NCI-H2227 treated with DMSO at 0.1 percent for 48 hours (cell line): ENCODE data around the gene C19orf12.

ENCODE experiments used
- DNase-seq: peaks from one replicate; lab custom pipeline; 2025; lab: John Stamatoyannopoulos, UW

The C19orf12 gene

DNA sequence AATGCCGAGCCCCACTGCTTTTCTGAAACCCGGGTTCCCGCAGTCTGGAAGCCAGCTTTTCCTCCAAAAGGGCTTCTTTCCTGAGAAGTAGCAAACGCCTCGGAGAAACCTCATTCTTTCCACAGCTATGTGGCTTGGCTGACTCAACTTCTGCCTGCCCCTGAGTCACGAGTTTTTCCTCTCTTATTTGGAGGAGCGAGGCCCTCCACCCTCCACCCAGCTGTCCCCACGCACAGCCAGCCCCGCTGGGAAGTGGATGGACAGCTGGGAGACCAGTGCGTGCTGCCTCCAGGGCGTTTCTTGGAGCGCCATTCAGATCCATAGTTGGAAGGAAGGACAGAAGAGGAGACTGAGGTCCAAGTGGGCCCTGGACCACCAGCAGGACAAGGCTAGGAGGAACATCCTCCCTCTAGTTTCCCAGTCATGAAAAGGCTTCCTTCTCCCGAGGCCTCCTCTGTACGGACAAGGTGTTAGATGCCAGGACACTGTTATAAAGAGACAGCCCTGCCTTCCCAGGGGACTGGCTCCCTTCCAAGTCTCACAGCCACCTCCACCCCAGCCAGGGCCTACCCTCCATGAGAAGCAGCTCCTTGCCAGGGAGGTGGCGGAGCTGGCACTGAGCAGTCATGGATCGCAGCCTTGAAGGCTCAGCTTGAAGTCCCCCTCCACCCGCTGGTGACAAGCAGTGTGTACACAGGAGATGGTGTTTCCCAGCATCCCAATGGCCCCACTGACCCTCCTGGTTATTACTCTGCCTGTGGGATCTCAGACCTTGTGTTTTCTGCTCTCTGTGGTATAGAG is 52.3 kb downstream of the C19orf12 start:
- DNase-seq: peak; percentile 32

DNA sequence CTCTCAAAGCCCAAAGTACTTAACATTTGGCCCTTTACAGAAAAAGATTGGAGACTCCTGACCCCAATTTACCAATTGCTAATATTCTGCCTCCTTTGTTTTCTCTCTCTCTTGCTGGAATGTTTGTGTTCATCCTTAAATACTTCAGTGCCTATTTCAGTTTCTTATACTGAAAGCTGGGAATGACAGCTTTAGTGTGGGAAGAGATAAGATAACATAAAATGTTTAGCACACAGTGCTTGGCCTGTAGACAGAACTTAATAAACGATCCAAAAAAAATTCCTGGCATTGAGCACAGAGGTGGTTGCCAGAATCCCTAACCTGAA is 52.8 kb downstream of the C19orf12 start:
- DNase-seq: no peak

DNA sequence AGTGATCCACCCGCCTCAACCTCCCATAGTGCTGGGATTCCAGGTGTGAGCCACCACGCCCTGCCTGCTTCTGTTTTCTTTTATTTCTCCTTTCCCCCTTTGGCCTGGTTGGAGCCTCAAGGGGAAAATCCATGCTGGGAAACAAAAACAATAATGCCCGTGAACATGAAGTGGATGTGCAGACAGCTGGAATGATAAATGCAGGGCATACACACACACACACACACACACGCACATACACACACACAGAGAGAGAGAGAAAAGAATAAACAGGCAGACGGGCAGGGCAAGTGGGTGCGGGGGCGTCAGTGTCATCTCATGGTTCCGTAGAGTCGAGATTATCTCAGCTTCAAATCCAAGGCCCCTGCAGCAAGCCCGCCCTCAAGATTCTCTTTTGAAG is 54.2 kb downstream of the C19orf12 start:
- peak; percentile 78 for DNase-seq

DNA sequence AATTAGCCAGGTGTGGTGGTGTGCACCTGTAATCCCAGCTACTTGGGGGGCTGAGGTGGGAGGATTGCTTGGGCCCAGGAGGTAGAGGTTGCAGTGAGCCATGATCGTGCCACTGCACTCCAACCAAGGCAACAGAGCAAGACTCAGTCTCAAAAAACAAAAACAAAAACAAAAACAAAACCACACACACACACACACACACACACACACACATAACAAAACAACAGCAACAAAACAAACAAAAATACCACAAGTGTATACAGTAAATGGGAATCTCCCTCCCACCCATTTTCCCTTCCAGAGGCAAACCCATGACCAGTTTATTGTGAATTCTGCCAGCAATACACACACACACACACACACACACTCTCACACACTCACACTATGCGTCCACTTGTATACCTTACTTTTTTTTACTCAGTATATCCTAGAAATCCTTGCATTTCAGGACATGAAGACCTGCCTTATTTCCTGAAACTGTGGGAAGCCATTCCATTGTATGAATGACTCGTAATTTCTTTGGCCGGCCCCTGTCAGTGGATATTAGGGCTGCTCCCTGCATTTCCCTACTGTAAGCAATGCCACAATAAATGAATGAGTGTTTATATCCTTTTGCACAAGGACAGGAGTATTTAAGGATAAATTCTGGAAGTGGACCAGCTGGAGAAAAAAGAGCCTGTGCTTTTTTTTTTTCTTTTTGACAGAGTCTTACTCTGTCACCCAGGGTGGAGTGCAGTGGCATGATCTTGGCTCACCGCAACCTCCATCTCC is 56.7 kb downstream of the C19orf12 start:
- no peak for DNase-seq

DNA sequence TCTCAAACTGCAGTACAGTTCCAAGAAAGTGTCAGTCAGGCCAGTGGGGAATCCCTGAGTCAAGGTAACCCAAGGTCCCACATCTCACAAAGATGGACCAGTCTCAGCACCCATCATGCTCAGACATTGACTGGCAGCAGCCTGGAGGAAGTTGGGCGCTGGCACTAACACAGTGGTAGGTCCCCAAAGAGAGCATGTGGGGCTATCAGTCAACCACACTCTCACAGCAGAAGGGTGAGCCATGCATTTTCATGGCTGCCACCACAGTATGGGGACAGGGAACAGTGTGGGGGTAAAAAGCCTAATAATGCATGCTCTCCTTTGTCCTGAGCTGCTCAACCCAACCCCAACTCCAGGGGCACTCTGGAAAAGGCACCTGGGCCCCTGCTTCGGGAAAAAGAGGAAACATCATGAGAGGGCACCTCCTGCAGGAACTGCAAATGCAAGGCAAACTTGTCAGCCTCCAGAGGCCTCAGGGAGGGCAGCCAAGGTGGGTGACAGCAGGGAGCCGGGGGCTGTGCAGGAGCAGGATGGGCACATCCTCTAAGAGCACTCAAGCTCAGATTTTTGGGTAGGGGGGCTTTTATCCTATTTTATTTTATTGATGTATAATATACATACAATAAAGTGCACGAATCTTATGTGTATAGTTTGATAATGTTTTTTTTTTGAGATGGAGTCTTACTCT is 59.3 kb downstream of the C19orf12 start:
- no peak for DNase-seq

DNA sequence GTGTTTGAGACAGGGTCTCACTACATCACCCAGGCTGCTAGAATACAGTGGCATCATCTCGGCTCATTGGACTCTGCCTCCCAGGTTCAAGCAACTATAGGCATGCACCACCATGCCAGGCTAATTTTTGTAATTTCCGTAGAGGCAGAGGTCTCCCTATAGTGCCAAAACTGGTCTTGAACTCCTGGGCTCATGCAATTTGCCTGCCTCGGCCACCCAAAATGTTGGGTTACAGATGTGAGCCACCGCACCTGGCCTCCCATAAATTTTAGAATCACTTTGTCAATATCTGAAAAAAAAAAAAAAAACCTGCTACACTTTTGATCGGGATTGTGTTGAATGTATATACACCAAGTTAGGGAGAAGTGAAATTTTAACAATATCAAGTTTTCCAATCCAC is 61.7 kb downstream of the C19orf12 start:
- no peak for DNase-seq

DNA sequence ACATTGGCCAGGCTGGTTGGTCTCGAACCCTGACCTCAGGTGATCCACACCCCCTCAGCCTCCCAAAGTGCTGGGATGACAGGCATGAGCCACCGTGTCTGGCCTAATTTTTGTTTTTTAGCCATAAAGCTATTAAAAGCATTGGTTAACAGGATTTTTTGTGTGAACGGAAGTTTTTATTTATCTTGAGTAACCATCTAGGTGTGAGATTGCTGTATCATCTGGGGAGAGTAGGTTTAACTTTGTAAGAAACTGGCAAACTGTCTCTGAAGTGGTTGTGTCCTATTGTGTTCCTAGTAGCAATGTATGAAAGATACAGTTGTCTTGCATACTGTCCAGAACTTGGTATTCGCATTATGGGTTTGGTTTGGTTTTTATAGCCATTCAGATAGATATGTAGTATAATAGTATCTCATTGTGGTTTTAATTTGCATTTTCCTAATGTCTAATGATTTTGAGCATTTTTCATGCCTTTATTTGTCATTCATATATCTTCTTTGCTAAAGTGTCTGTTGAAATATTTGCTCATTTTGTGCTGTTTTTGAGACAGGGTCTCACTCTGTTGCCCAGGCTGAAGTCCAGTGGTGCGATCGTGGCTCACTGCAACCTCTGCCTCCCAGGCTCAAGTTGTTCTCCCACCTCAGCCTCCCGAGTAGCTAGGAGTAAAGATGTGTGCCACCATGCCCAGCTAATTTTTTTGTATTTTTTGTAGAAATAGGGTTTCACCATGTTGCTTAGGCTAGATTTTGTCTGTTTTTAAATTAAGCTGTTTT is 63.3 kb downstream of the C19orf12 start:
- DNase-seq: no peak

DNA sequence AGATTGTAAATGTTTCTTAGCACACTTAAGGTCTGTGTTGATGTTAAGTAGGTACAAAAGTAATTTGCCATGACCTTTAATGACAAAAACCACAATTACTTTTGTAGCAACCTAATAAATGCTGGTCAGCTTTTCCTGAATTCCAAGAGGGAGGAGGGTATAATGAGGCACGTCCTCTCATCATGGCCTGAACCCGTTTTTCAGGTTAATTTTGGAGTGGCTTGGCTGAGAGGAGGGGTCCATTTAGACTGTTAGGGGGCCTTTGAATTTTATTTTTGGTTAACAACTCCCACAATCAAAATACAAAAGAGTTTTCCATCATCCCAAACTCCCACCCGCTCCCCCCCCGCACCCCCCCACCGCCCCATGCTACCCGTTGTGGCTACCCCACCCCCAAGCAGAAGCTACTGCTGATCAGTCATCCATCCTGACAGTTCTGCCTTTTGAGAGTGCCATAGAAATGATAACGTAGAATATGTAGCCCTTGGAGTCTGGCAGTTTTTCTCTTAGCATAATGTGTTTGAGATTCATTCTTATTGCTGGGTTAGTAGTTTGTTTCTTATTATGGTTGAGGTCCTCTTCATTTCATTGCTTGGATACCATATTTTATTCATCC is 64.2 kb downstream of the C19orf12 start:
- DNase-seq: no peak
